H1 (cell line): Measurements from ENCODE around the gene USP49. TPM values are rescaled to one million over a fixed set of nuclear protein-coding genes. Genes with fewer than 3 reads are reported as not detected.

Experiments
- ATF3 ChIP-seq: IDR thresholded peaks from 2 replicates; pipeline ENCODE4 v1.6.1; 2011; ENCODE audit warnings: low read depth, mild to moderate bottlenecking, low read length; ENCODE audit not compliant: insufficient read depth
- BACH1 ChIP-seq: IDR thresholded peaks from 2 replicates; pipeline ENCODE4 v1.6.1; 2012; ENCODE audit warnings: low read length, improper control_type of control experiment
- CREB1 ChIP-seq: IDR thresholded peaks from 2 replicates; pipeline ENCODE4 v1.6.1; 2012; ENCODE audit warnings: inconsistent platforms
- HDAC2 ChIP-seq, 2 experiments: fragments of 300-600 bp in 1 of 2; sonication (generic) in 1 of 2; IDR thresholded peaks; 2 replicates each; pipeline ENCODE4 v1.6.1; 2011 to 2012; ENCODE audit warnings: low read depth in 2 of 2, low read length in 2 of 2, mild to moderate bottlenecking in 2 of 2, moderate library complexity in 2 of 2, borderline replicate concordance in 1 of 2, inconsistent platforms in 1 of 2
- HDAC6 ChIP-seq: IDR thresholded peaks from one replicate; pipeline ENCODE4 v1.7.1; 2012; ENCODE audit warnings: low read depth, mild to moderate bottlenecking, inconsistent platforms, low read length, moderate library complexity
- KDM4A ChIP-seq: IDR thresholded peaks from one replicate; pipeline ENCODE4 v1.7.1; 2012; ENCODE audit warnings: low read depth, mild to moderate bottlenecking, moderate library complexity, low read length, inconsistent platforms; ENCODE audit not compliant: severe bottlenecking
- MAX ChIP-seq: IDR thresholded peaks from 2 replicates; pipeline ENCODE4 v1.6.1; 2012; ENCODE audit warnings: inconsistent platforms
- POLR2AphosphoS5 ChIP-seq: IDR thresholded peaks from 2 replicates; pipeline ENCODE4 v1.6.1; 2011; ENCODE audit warnings: low read depth, low read length
- SIN3A ChIP-seq, 2 experiments: IDR thresholded peaks in 1 of 2; conservative IDR thresholded peaks in 1 of 2; 2 replicates each; pipeline ENCODE4 v1.6.1; 2011 to 2012; ENCODE audit warnings: low read length in 2 of 2, improper control_type of control experiment in 1 of 2, low read depth in 1 of 2, mild to moderate bottlenecking in 1 of 2
- SIX5 ChIP-seq: IDR thresholded peaks from 2 replicates; pipeline ENCODE4 v1.6.1; 2011; ENCODE audit warnings: mild to moderate bottlenecking, low read depth, low read length
- SUZ12 ChIP-seq: fragments of 200-600 bp; sonication (generic); IDR thresholded peaks from 2 replicates; pipeline ENCODE4 v1.6.1; 2012; ENCODE audit warnings: mild to moderate bottlenecking, inconsistent platforms, low read length, moderate library complexity, mixed read lengths
- TAF1 ChIP-seq: IDR thresholded peaks from 2 replicates; pipeline ENCODE4 v1.6.1; 2011; ENCODE audit warnings: mild to moderate bottlenecking, low read depth, low read length
- TCF12 ChIP-seq: IDR thresholded peaks from 2 replicates; pipeline ENCODE4 v1.6.1; 2011; ENCODE audit warnings: low read depth, mild to moderate bottlenecking, low read length
- polyA plus RNA-seq, 7 experiments: library from polyadenylated mRNA; depleted of rRNA in 3 of 7; stranded (reverse) in 5 of 7; unstranded in 2 of 7; fragments of >200 nt in 5 of 7; fragments of 200-250 nt in 2 of 7; gene quantifications; 1 replicate in 5 of 7; 2 replicates in 1 of 7; 4 replicates in 1 of 7; pipeline versions ENCODE4 v1.2.1 to v1.2.3, GENCODE V29; 2011 to 2013; ENCODE audit warnings: missing spikeins in 2 of 7, mixed read lengths in 2 of 7
- total RNA-seq: library from RNA; stranded (reverse); fragmentation: NEBNext Ultra II Directional; extraction: Animal tissue kit (Norgen Biotek cat#: 25700); gene quantifications from 2 replicates; pipeline ENCODE4 v1.2.1, GENCODE V29; 2021

Gene USP49
- total and polyA plus RNA-seq, 2 of the 8 experiments (the other 6 are each of a cell fraction or from before 2014, with no cell fraction given), result 6.9 to 24.4 TPM

- TF ChIP-seq TCF12, result no peak
- no peak for TF ChIP-seq HDAC6
- peak in 1 of 2 experiments; percentile 84; a peak in 2 of 4 replicates for TF ChIP-seq SIN3A (conservative IDR thresholded peaks at IDR 0.05 in 1 of 2, IDR thresholded peaks at IDR 0.05 in 1 of 2; ENCODE audit: low read depth in 1 of 2, low read length in 2 of 2)
- TF ChIP-seq MAX, result peak; percentile 87
- TF ChIP-seq SUZ12, result no peak
- no peak for TF ChIP-seq SIX5
- peak; percentile 98 for TF ChIP-seq CREB1
- peak; percentile 73 for TF ChIP-seq ATF3
- TF ChIP-seq KDM4A, result peak; percentile 99
- TF ChIP-seq TAF1, result peak; percentile 89
- TF ChIP-seq POLR2AphosphoS5, result peak; percentile 49; the same call in 1 of the 2 replicates
- no peak for TF ChIP-seq BACH1
- TF ChIP-seq HDAC2 (IDR thresholded peaks at IDR 0.05; ENCODE audit: borderline replicate concordance in 1 of 2, low read depth in 2 of 2, low read length in 2 of 2), result peak; percentile 8 to 29; a peak in 1 of 4 replicates
These were observed 25.9 kb upstream of the USP49 start, which contains the start of the genes BYSL and MED20 (continued) for GRCh38 chr6:41920921-41921711.
